K562 (cell line): ENCODE measurements around the gene TPRG1L.

Experiments used
- CHD4 ChIP-seq: fragments of 200-600 bp; sonication (generic); IDR thresholded peaks from 3 replicates; pipeline ENCODE4 v1.6.1; 2012; ENCODE audit warnings: low read depth, mild to moderate bottlenecking, mixed read lengths, low read length, inconsistent platforms; ENCODE audit not compliant: insufficient read depth, insufficient replicate concordance, poor library complexity, severe bottlenecking
- ETV6 ChIP-seq, 3 experiments: fragments of 150-350 bp in 1 of 3; sonication (generic) in 1 of 3; formaldehyde crosslinking in 1 of 3; IDR thresholded peaks; 2 replicates each; pipeline versions ENCODE4 v1.6.1 to v1.8.0; 2014 to 2022; ENCODE audit warnings: borderline replicate concordance in 2 of 3, low read depth in 2 of 3, antibody characterized with exemption in 1 of 3, low read length in 1 of 3, mild to moderate bottlenecking in 1 of 3, missing genetic modification reagents in 1 of 3
- HCFC1 ChIP-seq: IDR thresholded peaks from 2 replicates; pipeline ENCODE4 v1.6.1; 2012; ENCODE audit warnings: low read depth, low read length, improper control_type of control experiment
- MXI1 ChIP-seq: IDR thresholded peaks from 2 replicates; pipeline ENCODE4 v1.6.1; 2011; ENCODE audit warnings: low read depth, mild to moderate bottlenecking, improper control_type of control experiment, low read length
- RAD51 ChIP-seq: fragments of 450-650 bp; IDR thresholded peaks from 2 replicates; pipeline ENCODE4 v1.7.1; 2016; ENCODE audit warnings: low read depth, mild to moderate bottlenecking, borderline replicate concordance
- SIX5 ChIP-seq, 2 experiments: IDR thresholded peaks; 2 replicates each; pipeline ENCODE4 v1.6.1; 2011; ENCODE audit warnings: low read length in 2 of 2, borderline replicate concordance in 1 of 2, low read depth in 1 of 2, mild to moderate bottlenecking in 1 of 2, moderate library complexity in 1 of 2; ENCODE audit not compliant: insufficient read depth in 1 of 2
- TAF1 ChIP-seq: IDR thresholded peaks from 2 replicates; pipeline ENCODE4 v1.6.1; 2011; ENCODE audit warnings: mild to moderate bottlenecking, low read length, moderate library complexity; ENCODE audit not compliant: insufficient read depth, control insufficient read depth, severe bottlenecking; ENCODE audit errors: extremely low read depth
- YBX1 ChIP-seq: fragments of 450-650 bp; IDR thresholded peaks from 2 replicates; pipeline ENCODE4 v1.7.1; 2016; ENCODE audit warnings: mild to moderate bottlenecking
- ZNF589 ChIP-seq: fragments of 200-800 bp; sonication (Bioruptor generic); IDR thresholded peaks from 2 replicates; pipeline ENCODE4 v1.6.1; 2016; ENCODE audit warnings: low read depth, missing genetic modification characterization, missing compliant biosample characterization
- TF ChIP-seq, protein P1 (sequence below): sonication (generic); formaldehyde crosslinking; IDR thresholded peaks from 2 replicates; pipeline ENCODE4 v1.9.0; 2022; ENCODE audit warnings: mild to moderate bottlenecking, missing genetic modification reagents
- TF ChIP-seq, protein P2 (sequence below): fragments of 250-450 bp; sonication (Bioruptor Pico); IDR thresholded peaks from 2 replicates; pipeline ENCODE4 v1.8.0; 2021; ENCODE audit warnings: moderate library complexity, mild to moderate bottlenecking, inconsistent platforms

DNA sequence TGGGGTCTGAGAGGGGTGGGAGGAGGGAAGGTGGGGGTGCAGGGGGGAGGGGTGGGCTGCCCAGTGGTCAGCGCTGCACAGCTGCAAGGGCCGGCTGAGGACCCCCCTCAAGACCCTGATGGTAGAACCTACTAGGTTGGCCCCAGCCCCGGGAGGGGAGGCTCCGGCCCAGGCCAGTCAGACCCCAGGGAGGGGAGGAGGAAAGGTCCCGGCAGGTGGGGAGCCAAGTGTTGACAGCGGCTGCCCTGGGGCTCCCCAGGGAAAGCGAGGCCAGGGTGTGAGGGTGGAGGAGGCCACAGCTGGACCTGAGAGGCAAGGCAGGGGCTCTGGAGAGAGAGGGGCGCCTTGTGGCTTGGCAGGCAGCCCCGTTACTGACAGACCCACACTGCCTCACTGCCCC lies 44.6 kb upstream of the TPRG1L start:
- TF ChIP-seq SIX5 (IDR thresholded peaks at IDR 0.05; ENCODE audit: borderline replicate concordance in 1 of 2, insufficient read depth in 1 of 2, low read depth in 1 of 2, low read length in 2 of 2) = no peak
- no peak for TF ChIP-seq YBX1
- TF ChIP-seq CHD4 = no peak
- no peak for TF ChIP-seq ETV6 (IDR thresholded peaks at IDR 0.05; ENCODE audit: borderline replicate concordance in 1 of 2, low read depth in 2 of 2, low read length in 1 of 2)
- no peak for TF ChIP-seq ETV6 (CRISPR knock-in tag; IDR thresholded peaks at IDR 0.05; ENCODE audit: borderline replicate concordance)
- TF ChIP-seq ZNF589 (CRISPR knock-in tag) = no peak
- TF ChIP-seq MXI1 = no peak
- TF ChIP-seq, protein P1, sequence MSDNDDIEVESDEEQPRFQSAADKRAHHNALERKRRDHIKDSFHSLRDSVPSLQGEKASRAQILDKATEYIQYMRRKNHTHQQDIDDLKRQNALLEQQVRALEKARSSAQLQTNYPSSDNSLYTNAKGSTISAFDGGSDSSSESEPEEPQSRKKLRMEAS (CRISPR knock-in tag) = no peak
- TF ChIP-seq, protein P2, sequence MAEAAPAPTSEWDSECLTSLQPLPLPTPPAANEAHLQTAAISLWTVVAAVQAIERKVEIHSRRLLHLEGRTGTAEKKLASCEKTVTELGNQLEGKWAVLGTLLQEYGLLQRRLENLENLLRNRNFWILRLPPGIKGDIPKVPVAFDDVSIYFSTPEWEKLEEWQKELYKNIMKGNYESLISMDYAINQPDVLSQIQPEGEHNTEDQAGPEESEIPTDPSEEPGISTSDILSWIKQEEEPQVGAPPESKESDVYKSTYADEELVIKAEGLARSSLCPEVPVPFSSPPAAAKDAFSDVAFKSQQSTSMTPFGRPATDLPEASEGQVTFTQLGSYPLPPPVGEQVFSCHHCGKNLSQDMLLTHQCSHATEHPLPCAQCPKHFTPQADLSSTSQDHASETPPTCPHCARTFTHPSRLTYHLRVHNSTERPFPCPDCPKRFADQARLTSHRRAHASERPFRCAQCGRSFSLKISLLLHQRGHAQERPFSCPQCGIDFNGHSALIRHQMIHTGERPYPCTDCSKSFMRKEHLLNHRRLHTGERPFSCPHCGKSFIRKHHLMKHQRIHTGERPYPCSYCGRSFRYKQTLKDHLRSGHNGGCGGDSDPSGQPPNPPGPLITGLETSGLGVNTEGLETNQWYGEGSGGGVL (CRISPR knock-in tag) = no peak
- no peak for TF ChIP-seq HCFC1
- TF ChIP-seq RAD51 = no peak
- no peak for TF ChIP-seq TAF1
